H1 (cell line): Measurements from ENCODE around the gene RNASE11. TPM values are rescaled to one million over a fixed set of nuclear protein-coding genes. Genes with fewer than 3 reads are reported as not detected.
A peak's percentile ranks its signal among the peaks of the same experiment; 100 is the strongest.

ENCODE experiments used
- ASH2L ChIP-seq: fragments of 200-600, 300-600 bp; sonication (generic); IDR thresholded peaks from one replicate; pipeline ENCODE4 v1.7.1; 2017; ENCODE audit warnings: low read length
- ATF2 ChIP-seq: IDR thresholded peaks from 2 replicates; pipeline ENCODE4 v1.6.1; 2012; ENCODE audit warnings: low read length, inconsistent platforms
- CBX8 ChIP-seq: fragments of 300-800, 300-1000 bp; sonication (generic); IDR thresholded peaks from 2 replicates; pipeline ENCODE4 v1.7.1; 2016; ENCODE audit warnings: low read depth, low read length, borderline replicate concordance
- CREB1 ChIP-seq: IDR thresholded peaks from 2 replicates; pipeline ENCODE4 v1.6.1; 2012; ENCODE audit warnings: inconsistent platforms
- KDM1A ChIP-seq: fragments of 200-600, 300-600 bp; sonication (generic); IDR thresholded peaks from 2 replicates; pipeline ENCODE4 v1.7.1; 2016; ENCODE audit warnings: mild to moderate bottlenecking, low read length, borderline replicate concordance
- KDM4A ChIP-seq: IDR thresholded peaks from one replicate; pipeline ENCODE4 v1.7.1; 2012; ENCODE audit warnings: low read depth, mild to moderate bottlenecking, moderate library complexity, low read length, inconsistent platforms; ENCODE audit not compliant: severe bottlenecking
- POU5F1 ChIP-seq: IDR thresholded peaks from 2 replicates; pipeline ENCODE4 v1.6.1; 2011; ENCODE audit warnings: low read depth, mild to moderate bottlenecking, low read length, moderate library complexity
- RNF2 ChIP-seq: fragments of 200-900, 300-1000 bp; sonication (generic); IDR thresholded peaks from 2 replicates; pipeline ENCODE4 v1.7.1; 2016; ENCODE audit warnings: borderline replicate concordance, low read depth, mild to moderate bottlenecking, antibody characterized with exemption, low read length; ENCODE audit not compliant: poor library complexity, severe bottlenecking; ENCODE audit errors: missing control alignments
- SAP30 ChIP-seq: fragments of 300-600 bp; sonication (generic); IDR thresholded peaks from 2 replicates; pipeline ENCODE4 v1.7.1; 2012; ENCODE audit warnings: low read length, moderate library complexity, mild to moderate bottlenecking, inconsistent platforms; ENCODE audit not compliant: insufficient read depth, insufficient replicate concordance
- SIN3A ChIP-seq, 2 experiments: IDR thresholded peaks in 1 of 2; conservative IDR thresholded peaks in 1 of 2; 2 replicates each; pipeline ENCODE4 v1.6.1; 2011 to 2012; ENCODE audit warnings: low read length in 2 of 2, improper control_type of control experiment in 1 of 2, low read depth in 1 of 2, mild to moderate bottlenecking in 1 of 2
- TAF7 ChIP-seq: optimal IDR thresholded peaks from 2 replicates; pipeline ENCODE3; 2011; ENCODE audit warnings: low read depth, mild to moderate bottlenecking, inconsistent platforms, low read length, moderate library complexity, borderline replicate concordance
- TEAD4 ChIP-seq: IDR thresholded peaks from 2 replicates; pipeline ENCODE4 v1.6.1; 2012; ENCODE audit warnings: low read depth, low read length, inconsistent platforms, mixed read lengths
- polyA plus RNA-seq, 7 experiments: library from polyadenylated mRNA; depleted of rRNA in 3 of 7; stranded (reverse) in 5 of 7; unstranded in 2 of 7; fragments of >200 nt in 5 of 7; fragments of 200-250 nt in 2 of 7; gene quantifications; 1 replicate in 5 of 7; 2 replicates in 1 of 7; 4 replicates in 1 of 7; pipeline versions ENCODE4 v1.2.1 to v1.2.3, GENCODE V29; 2011 to 2013; ENCODE audit warnings: missing spikeins in 2 of 7, mixed read lengths in 2 of 7
- total RNA-seq: library from RNA; stranded (reverse); fragmentation: NEBNext Ultra II Directional; extraction: Animal tissue kit (Norgen Biotek cat#: 25700); gene quantifications from 2 replicates; pipeline ENCODE4 v1.2.1, GENCODE V29; 2021

The RNASE11 gene
- total and polyA plus RNA-seq, 2 of the 8 experiments (the other 6 are each of a cell fraction or from before 2014, with no cell fraction given) = not detected

GRCh38 chr14:20609215-20610001 lies 21.6 kb upstream of the RNASE11 start (continued):
- TF ChIP-seq SAP30 (peak; percentile 79), KDM1A (0 out of 2 replicates have a peak, but pooled peaks have one; percentile 6), CBX8 (no peak), ATF2 (no peak), POU5F1 (peak; percentile 67; the same call in 1 of the 2 replicates), ASH2L (peak; percentile 100), TAF7 (peak; percentile 59), SIN3A (conservative IDR thresholded peaks at IDR 0.05 in 1 of 2, IDR thresholded peaks at IDR 0.05 in 1 of 2; ENCODE audit: low read depth in 1 of 2, low read length in 2 of 2) (no peak; a peak in 1 of 4 replicates), RNF2 (no peak), CREB1 (peak; percentile 39; the same call in 1 of the 2 replicates), TEAD4 (0 out of 2 replicates have a peak, but pooled peaks have one; percentile 21), KDM4A (peak; percentile 57)
